HG03520 (cell line): ENCODE results near the gene IFT43.

Experiments used
- ATAC-seq: cut with Tn5 transposase; IDR thresholded peaks from one replicate; pipeline ENCODE4 v1.9.1; 2021; ENCODE audit warnings: mild to moderate bottlenecking, moderate library complexity; ENCODE audit not compliant: unreplicated experiment

IFT43 gene

GRCh38 chr14:76067536-76067935, 82.0 kb downstream of the IFT43 start:
- ATAC-seq = no peak

GRCh38 chr14:76073717-76074116, 88.2 kb downstream of the IFT43 start:
- no peak for ATAC-seq

- ATAC-seq = no peak
Observed at GRCh38 chr14:76077340-76077739, 91.8 kb downstream of the IFT43 start.

- ATAC-seq = no peak
Observed at GRCh38 chr14:76078501-76078900, 92.9 kb downstream of the IFT43 start.

- no peak for ATAC-seq
Observed at GRCh38 chr14:76080025-76080424, 94.5 kb downstream of the IFT43 start.

GRCh38 chr14:76080471-76080870, 94.9 kb downstream of the IFT43 start:
- no peak for ATAC-seq

GRCh38 chr14:76081642-76082041, 96.1 kb downstream of the IFT43 start:
- no peak for ATAC-seq

GRCh38 chr14:76083796-76084765, 98.5 kb downstream of the IFT43 start:
- no peak for ATAC-seq

- no peak for ATAC-seq
Observed at GRCh38 chr14:76085358-76085757, 99.8 kb downstream of the IFT43 start.

- ATAC-seq = no peak
Observed at GRCh38 chr14:76086636-76087035, 101.1 kb downstream of the IFT43 start.

- no peak for ATAC-seq
Observed at GRCh38 chr14:76088326-76088725, 102.8 kb downstream of the IFT43 start.

- no peak for ATAC-seq
Observed at GRCh38 chr14:76088771-76089571, 103.4 kb downstream of the IFT43 start.

- no peak for ATAC-seq
Observed at GRCh38 chr14:76089575-76089974, 104.0 kb downstream of the IFT43 start.

GRCh38 chr14:76090616-76091391, 105.2 kb downstream of the IFT43 start:
- ATAC-seq = no peak

GRCh38 chr14:76093077-76093476, 107.5 kb downstream of the IFT43 start:
- ATAC-seq = no peak

GRCh38 chr14:76096257-76096656, 110.7 kb downstream of the IFT43 start:
- no peak for ATAC-seq

GRCh38 chr14:76097547-76097946, 112.0 kb downstream of the IFT43 start:
- no peak for ATAC-seq

- ATAC-seq = no peak
Observed at GRCh38 chr14:76098047-76098446, 112.5 kb downstream of the IFT43 start.

- no peak for ATAC-seq
Observed at GRCh38 chr14:76098916-76099675, 113.5 kb downstream of the IFT43 start.

- no peak for ATAC-seq
Observed at GRCh38 chr14:76100236-76100635, 114.7 kb downstream of the IFT43 start.
